Heart left ventricle (tissue), 16 donors: Measurements from ENCODE around the gene HACD2. TPM values are rescaled to one million over a fixed set of nuclear protein-coding genes. Genes with fewer than 3 reads are reported as not detected.

Source experiments
- ATAC-seq, 4 donors: fragments of 200-7000 bp; cut with Tn5 transposase; one replicate each; pipeline ENCODE4 v1.9.1; 2020 to 2022; ENCODE audit warnings: moderate library complexity in 4 of 4, mild to moderate bottlenecking in 3 of 4, moderate number of reproducible peaks in 1 of 4
- DNase-seq, 5 donors: peaks; one replicate each; pipeline ENCODE4 v3.0.0-alpha.2; 2020
- H3K27ac ChIP-seq, 12 donors: fragments of 200-600 bp; sonication (generic) in 4 of 12; one replicate each; pipeline versions ENCODE4 v1.5.0 to v1.8.0; 2016 to 2022; ENCODE audit warnings: mild to moderate bottlenecking in 2 of 12
- H3K27me3 ChIP-seq, 9 donors: fragments of 200-600 bp; sonication (generic) in 2 of 9; one replicate each; pipeline versions ENCODE4 v1.5.1 to v1.8.0; 2016 to 2022; ENCODE audit warnings: mild to moderate bottlenecking in 3 of 9
- H3K36me3 ChIP-seq, 9 donors: fragments of 200-600 bp; sonication (generic) in 2 of 9; one replicate each; pipeline versions ENCODE4 v1.5.0 to v1.8.0; 2018 to 2022; ENCODE audit warnings: mild to moderate bottlenecking in 2 of 9
- H3K4me1 ChIP-seq, 12 donors: fragments of 200-600 bp; sonication (generic) in 4 of 12; one replicate each; pipeline versions ENCODE4 v1.5.0 to v1.8.0; 2016 to 2022; ENCODE audit warnings: mild to moderate bottlenecking in 3 of 12
- H3K4me3 ChIP-seq, 12 donors: fragments of 200-600 bp; sonication (generic) in 4 of 12; one replicate each; pipeline versions ENCODE4 v1.5.0 to v1.8.0; 2017 to 2022; ENCODE audit warnings: mild to moderate bottlenecking in 9 of 12, moderate library complexity in 4 of 12
- H3K9me3 ChIP-seq, 12 donors: fragments of 200-600 bp; sonication (generic) in 4 of 12; one replicate each; pipeline versions ENCODE4 v1.5.0 to v1.8.0; 2016 to 2022; ENCODE audit warnings: mild to moderate bottlenecking in 1 of 12
- CTCF ChIP-seq, 12 donors: fragments of 200-600 bp; sonication (generic) in 4 of 12; IDR thresholded peaks; one replicate each; pipeline versions ENCODE4 v1.5.0 to v1.8.0; 2018 to 2022; ENCODE audit warnings: antibody characterized with exemption in 12 of 12, mild to moderate bottlenecking in 5 of 12
- POLR2A ChIP-seq, 2 donors: fragments of 450-650 bp; IDR thresholded peaks; one replicate each; pipeline ENCODE4 v1.6.1; 2017; ENCODE audit warnings: antibody characterized with exemption in 2 of 2, mild to moderate bottlenecking in 2 of 2, moderate library complexity in 2 of 2
- WGBS, 4 donors: extraction: QIAGEN DNeasy Blood & Tissue Kit in 2 of 4; methylation state at CpG; one replicate each; pipeline versions ENCODE4 v1.1.5 to v1.1.7; 2013 to 2018; 5-methylcytosine and 5-hydroxymethylcytosine counted together
- intact Hi-C, 10 donors: fragments of 100-400 bp; cut with DNase I; formaldehyde crosslinking; loops; one replicate each; pipeline versions ENCODE4 v1.11.1 to v1.14.2; 2022
- polyA plus RNA-seq, 2 donors: library from polyadenylated mRNA; stranded (reverse); fragments of 200-250 nt; gene quantifications; one replicate each; pipeline ENCODE4 v1.2.3, GENCODE V29; 2013
- total RNA-seq, 9 donors: library from RNA; depleted of rRNA in 2 of 9; stranded (reverse); fragments of >200 nt in 2 of 9; fragmentation: NEBNext Ultra II Directional in 3 of 9; extraction: Animal tissue kit (Norgen Biotek cat#: 25700) in 3 of 9; gene quantifications; one replicate each; pipeline versions ENCODE4 v1.1.0 to v1.2.4, GENCODE V29; 2016 to 2023
- donor health status: ischemic (EF 13 %, LVEDD 7.1; RV severe dilation, severe dysfunction).
- donor health status: healthy with polysubstance abuse.
- donor health status: DM: no; HTN: yes; CAD: no.
- donor health status: DM: no; HTN: no; CAD: no.
- donor health status: ischemic (EF 25% LVEDD 6.9; RV normal size, moderate dysfunction).
- donor health status: ischemic (EF 25% LVEDD 5.7; RV mildly dilated, moderate dysfunction).
- donor health status: healthy.
- donor health status: DM: yes; HTN: yes; CAD: no.
- donor health status: ischemic (EF 35%, LVEDD 5.7; RV mildly dilated, moderate dysfunction).
- donor health status: nonischemic (EF 11% LVEDD 7.7; RV severe dilation, severe dysfunction).
- donor health status: DM: yes; HTN: yes; CAD: no.
- donor health status: PGD.
- donor health status: ischemic (EF 29% LVEDD 5.4; RV normal size, mild dysfunction).
- donor health status: nonischemic (EF 23%, LVEDD 6.1; RV moderate dilation, normal function).

The HACD2 gene
- total and polyA plus RNA-seq, 11 donors: 5.6 to 23.3 (median 9.7) TPM

GRCh38 chr3:123526474-123526873, 58.4 kb downstream of the HACD2 start:
- Histone ChIP-seq H3K27ac (no peak overlapping the region), H3K4me3 (no peak overlapping the region), H3K27me3 (no peaks in the 10 kb centered on the region), H3K36me3 (peaks cover 0 to 33% (median 17%) of the 10 kb centered on the region in 9 donors), H3K9me3 (no peaks in the 10 kb centered on the region), H3K4me1 (peaks cover 0 to 25% (median 15%) of the 10 kb centered on the region in 12 donors)
- no peak for TF ChIP-seq POLR2A (IDR thresholded peaks at IDR 0.05)
- no peak for TF ChIP-seq CTCF (IDR thresholded peaks at IDR 0.05)
- ATAC-seq: no peak
- WGBS, 4 donors: 93 to 100% (median 98%) methylated on average over 1 of the region's 1 CpG
- DNase-seq: no peak
- intact Hi-C loops: no loop called here

GRCh38 chr3:123525433-123525832, 59.4 kb downstream of the HACD2 start:
- Histone ChIP-seq H3K27ac (no peak overlapping the region), H3K27me3 (no peaks in the 10 kb centered on the region), H3K9me3 (no peaks in the 10 kb centered on the region), H3K36me3 (peaks cover 0 to 33% (median 17%) of the 10 kb centered on the region in 9 donors), H3K4me1 (peaks cover 0 to 30% (median 23%) of the 10 kb centered on the region in 12 donors), H3K4me3 (no peak overlapping the region)
- intact Hi-C loops: no loop called here
- WGBS, 4 donors: 95 to 97% (median 96%) methylated on average over 3 of the region's 3 CpGs
- DNase-seq (no peak), ATAC-seq (no peak)
- TF ChIP-seq POLR2A (IDR thresholded peaks at IDR 0.05): no peak
- TF ChIP-seq CTCF (IDR thresholded peaks at IDR 0.05): no peak

GRCh38 chr3:123524981-123525380, 59.9 kb downstream of the HACD2 start:
- no peak overlapping the region for H3K27ac ChIP-seq
- peaks cover 0 to 30% (median 24%) of the 10 kb centered on the region in 12 donors for H3K4me1 ChIP-seq
- DNase-seq (no peak), ATAC-seq (no peak)
- no peak overlapping the region for H3K4me3 ChIP-seq
- H3K36me3 ChIP-seq: peaks cover 0 to 33% (median 17%) of the 10 kb centered on the region in 9 donors
- intact Hi-C loops: no loop called here
- TF ChIP-seq CTCF (IDR thresholded peaks at IDR 0.05): no peak
- no peak for TF ChIP-seq POLR2A (IDR thresholded peaks at IDR 0.05)
- no peaks in the 10 kb centered on the region for H3K9me3 ChIP-seq
- no peaks in the 10 kb centered on the region for H3K27me3 ChIP-seq
- 92 to 95% (median 95%) methylated on average over 4 of the region's 4 CpGs for WGBS, 4 donors

DNA sequence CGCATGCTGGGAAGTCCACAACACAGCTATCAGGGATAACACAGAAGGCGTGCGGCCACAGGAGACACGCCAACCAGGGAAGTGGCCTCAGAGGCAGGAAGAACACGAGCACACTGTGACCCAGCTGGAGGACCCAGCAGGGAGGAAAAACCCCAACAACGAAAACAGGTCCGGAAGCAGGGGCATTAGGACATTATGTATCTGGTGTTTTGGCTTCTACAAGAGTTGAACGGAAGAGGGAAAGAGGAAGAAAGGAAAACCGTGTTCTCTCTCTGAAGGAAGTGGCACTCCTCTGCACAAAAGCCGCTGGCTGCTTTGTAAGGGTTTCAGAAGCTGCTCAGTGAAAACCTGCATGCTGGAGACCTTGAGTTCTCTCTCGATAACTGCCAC, 61.8 kb downstream of the HACD2 start:
- ATAC-seq: peak; percentile 53 to 73 (median 64)
- Histone ChIP-seq H3K27ac (peak overlapping the region in 4 of 12 donors; percentile 3 to 36 (median 17)), H3K36me3 (peaks cover 0 to 30% (median 17%) of the 10 kb centered on the region in 9 donors), H3K27me3 (no peaks in the 10 kb centered on the region), H3K9me3 (no peaks in the 10 kb centered on the region), H3K4me1 (peaks cover 0 to 30% (median 24%) of the 10 kb centered on the region in 12 donors), H3K4me3 (no peak overlapping the region)
- DNase-seq: peak in 3 of 5 donors; percentile 43 to 64 (median 51)
- no peak for TF ChIP-seq POLR2A (IDR thresholded peaks at IDR 0.05)
- no peak for TF ChIP-seq CTCF (IDR thresholded peaks at IDR 0.05)
- intact Hi-C loops: no loop called here
- WGBS, 4 donors: 61 to 65% (median 62%) methylated on average over 11 of the region's 11 CpGs
